HG03025 (cell line): ENCODE data around the gene CD82.

Experiments used
- ATAC-seq: cut with Tn5 transposase; IDR thresholded peaks from one replicate; pipeline ENCODE4 v1.9.1; 2021; ENCODE audit warnings: mild to moderate bottlenecking, moderate library complexity; ENCODE audit not compliant: unreplicated experiment, low FRiP score

Gene CD82

DNA sequence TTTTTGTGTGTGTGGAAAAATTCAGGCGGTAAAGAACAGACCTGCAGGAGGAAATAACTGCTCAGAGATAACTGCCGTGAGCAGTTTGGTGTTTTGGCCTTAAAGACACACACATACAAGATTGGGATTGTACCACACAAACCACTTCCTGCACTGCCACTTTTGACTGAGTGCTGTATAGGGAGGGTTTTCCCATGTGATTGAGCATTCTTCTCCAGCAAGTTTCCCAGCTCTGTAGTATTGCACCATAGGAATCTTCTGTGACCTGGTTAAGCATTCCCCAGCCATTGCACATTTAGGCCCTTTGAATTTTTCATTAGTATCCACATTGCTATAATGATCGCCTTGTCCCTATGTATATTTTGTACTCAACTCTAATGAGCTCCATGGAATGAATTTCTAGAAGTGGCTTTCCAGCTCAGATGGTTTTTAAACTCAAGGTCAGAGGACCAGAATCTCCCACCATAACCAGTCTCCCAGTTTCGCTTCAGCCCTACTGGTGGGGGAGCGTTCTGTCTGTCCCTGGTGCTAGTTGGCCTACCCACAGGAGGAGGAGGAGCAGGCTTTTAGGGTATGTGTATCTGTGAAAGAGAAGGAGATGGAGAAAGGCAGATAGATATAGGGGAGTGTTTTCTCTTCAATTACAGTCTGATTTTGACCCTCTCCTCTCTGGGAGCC lies 9.3 kb downstream of the CD82 start:
- ATAC-seq = no peak

DNA sequence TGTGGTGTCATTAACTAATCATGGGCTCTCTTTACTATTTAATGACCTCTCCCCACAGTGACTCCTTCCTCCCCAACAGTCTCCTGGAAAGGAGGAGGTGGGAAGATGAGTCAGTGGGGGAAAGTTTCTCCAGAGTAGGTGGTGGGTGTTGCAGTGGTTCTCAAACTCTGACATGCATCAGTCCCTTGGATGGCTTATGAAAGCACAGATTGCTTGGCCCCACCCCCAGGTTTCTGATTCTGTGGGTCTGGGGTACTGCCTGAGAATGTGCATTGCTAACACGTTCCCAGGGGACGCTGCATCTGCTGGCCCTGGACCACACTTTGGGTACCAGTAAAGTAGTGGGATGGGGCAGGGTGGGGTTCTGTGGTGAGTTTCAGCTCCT lies 9.8 kb downstream of the CD82 start:
- no peak for ATAC-seq

DNA sequence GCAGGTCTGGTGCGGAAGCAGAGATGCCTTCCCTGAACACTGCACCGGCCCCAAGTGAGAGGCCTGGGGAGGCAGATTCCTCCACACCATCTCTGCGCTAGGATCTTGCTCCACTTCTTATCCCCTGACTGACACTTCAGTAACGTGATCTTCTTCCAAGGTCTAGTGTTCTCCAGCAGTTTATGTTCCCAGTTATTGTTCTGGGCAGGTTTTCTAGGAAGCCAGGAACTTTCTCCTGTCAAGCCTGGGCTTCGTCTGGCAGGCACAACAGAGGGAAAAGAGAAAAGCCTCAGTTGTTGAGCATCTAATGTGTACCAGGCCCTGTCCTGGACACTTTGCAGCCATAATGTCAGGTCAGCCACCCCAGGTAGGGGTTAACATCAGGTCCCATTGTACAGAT lies 10.5 kb downstream of the CD82 start:
- no peak for ATAC-seq

DNA sequence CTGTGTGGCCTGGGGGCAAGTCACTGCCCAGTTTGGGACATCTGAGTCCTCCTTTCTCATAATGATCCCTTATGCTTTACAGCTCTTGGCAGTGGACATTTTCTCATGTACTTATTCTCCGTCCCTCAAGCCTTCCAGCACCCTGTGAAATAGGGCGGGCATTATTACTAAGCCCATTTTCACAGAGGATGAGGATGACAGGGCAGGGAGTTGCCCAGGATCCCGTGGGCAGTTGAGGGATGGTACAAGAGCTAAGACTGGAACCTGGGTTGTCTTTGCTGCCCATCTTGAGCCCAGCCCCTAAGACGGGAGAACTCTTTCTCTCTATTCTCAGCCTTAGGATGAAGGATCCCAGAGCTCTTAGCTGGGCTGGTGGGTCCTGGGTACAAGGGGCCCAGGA lies 11.2 kb downstream of the CD82 start:
- no peak for ATAC-seq

DNA sequence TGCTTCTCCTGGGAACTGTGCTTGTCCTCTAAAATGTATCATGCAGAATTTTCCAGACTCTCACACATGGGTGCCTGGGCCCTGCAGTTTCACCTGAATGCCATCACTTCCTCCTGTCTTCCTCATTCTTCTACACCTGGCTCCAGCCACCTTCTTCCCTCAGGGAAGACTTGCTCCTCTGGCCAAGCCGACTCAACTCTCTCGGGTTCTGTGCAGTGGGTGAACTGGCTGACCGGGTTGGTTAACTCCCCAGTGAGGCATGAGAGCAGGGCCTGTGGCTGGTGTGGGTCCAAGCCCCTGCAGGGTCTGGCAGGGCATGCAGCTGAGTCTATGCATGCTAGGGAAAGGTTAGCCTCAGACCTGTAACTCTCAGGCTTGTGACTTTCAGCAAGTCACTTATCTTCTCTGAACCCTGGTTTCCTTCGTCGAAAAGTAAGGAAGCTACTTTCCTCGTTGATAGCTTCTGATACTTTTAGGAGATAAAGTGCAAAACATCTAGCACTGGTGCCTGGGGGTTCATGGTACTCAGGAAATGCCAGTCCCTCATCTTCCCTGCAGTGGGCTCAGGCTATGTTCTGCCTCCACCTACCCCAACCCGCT lies 11.9 kb downstream of the CD82 start:
- no peak for ATAC-seq

DNA sequence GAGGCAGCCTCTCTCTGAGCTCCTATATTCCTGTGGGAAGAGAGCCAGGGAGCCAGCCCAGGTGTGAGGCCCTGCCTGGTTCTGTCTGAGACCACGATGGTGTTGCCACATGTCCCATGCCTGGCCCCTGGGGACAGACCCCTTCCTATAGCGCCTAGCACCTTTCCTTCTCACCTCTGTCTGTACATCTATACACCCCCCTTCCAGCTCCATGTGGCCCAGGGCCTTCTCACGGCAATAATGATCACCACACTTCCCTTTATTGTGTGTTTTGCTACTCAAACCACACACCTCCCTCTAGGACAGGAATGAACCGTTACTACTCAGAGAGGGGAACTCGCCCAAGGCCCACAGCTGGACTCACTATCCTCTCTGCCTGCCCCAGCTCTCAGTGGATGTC lies 12.8 kb downstream of the CD82 start:
- no peak for ATAC-seq

DNA sequence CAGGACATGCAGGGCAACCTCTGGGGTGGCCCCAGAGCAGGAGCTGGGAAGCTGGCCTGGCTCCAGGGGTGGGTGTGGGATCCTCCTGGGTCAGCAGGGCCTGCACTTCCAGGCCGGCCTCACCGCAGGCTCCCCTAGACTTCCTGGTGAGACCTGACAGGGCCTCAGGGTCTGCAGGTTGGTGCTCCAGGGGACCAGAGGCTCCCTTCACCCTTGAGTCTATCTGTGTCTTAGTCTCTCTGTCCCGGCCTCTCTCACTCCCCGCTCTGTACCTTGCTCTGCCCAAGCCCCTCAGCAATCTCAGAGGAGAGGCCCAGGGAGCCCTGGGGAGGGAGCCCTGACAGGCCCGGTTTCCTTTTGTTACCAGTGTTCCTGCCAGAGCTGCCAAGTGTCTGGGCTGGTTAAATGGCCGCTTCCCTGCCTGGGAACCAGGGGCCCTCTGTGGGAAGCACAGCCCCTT lies 13.9 kb downstream of the CD82 start:
- ATAC-seq = no peak

DNA sequence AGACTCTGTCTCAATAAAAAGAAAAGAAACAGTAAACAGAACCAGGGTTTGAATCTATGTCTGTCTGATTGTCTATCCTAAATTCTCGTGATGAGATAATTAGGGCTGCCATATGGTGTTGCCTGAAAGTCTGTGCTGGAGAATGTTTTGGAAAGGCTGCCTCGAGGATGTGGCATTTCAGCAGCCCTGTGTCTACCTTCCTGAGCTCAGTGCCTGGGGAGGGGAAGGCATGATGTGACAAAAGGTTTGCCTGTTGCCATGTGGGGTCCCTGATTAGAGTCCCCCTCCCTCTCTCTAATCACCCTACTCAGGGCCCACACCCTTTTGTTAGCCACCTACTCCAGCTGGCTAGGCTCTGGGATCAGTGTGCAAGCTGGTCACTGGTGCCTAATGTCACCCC lies 15.2 kb downstream of the CD82 start:
- ATAC-seq = no peak

DNA sequence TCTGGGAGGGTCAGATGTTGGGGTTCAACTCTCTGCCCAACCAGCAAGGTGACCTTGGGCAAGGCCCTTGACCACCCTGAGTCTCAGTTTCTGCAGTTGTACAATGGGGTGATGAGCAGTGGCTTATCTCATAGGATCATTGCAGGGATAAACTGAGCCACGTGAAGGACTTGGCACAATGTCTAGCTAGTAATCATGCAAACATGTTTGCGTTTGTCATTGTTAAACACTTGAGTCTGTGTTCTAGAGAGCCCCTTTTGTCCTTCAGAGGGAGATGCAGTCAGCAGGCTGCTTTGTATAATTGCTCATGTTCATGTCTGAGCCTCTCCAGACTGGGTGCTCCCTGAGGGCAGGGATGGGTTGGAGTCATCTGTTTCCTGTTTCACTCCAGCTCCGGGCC lies 15.8 kb downstream of the CD82 start:
- no peak for ATAC-seq

DNA sequence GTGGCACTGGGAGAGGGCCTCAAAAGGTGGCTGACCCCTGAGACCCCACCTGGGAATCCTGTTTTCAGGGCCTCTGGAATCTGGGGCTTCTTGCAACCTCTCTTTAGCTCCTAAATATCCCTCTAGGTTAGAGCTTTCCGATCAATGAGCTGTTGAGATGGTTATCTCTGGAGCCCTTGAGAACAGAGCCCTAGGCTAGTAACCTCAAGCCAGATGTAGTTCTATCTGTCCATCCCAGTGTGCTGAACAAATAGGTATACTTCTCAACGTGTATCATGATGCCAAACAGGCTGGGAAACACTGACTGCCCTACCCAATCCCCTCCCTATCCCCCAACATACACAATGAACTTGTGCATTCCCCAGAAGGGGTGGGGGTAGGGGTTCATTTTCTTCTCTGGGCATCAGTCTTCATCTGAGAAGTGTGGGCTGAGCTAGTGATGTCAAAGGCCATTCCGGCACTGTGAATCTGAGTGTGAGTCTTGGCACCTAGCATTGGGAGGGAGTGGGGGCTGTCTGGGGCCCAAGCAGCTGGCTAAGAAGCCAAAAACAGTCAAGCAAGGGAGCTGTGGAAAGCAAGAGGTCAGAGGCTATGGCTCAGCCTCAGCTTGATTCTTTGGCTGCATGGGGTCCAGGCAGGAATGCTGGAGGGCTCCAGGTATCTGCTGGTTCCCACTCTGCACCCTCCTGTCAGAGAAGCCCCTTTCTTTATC lies 17.3 kb downstream of the CD82 start:
- ATAC-seq = no peak

DNA sequence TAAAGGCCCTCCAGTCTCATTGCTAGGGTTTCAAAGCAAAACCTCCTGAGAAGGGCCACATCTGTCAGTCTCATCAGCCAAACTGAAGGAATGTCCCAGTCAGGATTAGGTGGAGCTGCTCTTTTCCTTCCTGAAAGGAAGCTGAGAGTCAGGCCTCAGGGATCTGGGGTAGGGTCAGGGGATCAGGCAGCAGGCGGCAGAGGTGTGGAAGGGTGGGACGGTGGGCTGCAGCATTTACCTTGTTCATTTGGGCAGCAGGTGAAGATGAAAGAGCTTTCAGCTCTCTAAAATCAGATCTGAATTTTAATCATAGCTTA lies 17.8 kb downstream of the CD82 start:
- no peak for ATAC-seq

DNA sequence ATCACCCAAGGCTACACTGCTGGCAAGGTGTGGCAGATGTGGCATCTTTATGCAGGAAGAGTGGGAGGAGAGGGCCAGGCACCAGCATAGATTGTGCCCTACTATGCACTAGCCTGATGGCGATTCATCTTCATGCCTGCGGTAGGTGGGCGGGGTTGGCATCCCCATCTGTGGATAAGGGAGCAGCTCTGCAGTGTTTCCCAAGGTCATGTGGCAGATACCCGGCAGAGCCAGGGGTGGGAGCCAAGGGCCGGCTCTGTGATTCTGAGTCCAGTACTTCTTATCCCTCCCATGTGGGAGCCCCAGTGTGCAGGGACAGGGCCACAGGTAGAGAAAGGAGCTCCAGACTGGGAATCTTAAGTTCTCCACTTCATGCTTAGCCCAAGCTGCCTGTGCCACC lies 20.0 kb downstream of the CD82 start:
- no peak for ATAC-seq

DNA sequence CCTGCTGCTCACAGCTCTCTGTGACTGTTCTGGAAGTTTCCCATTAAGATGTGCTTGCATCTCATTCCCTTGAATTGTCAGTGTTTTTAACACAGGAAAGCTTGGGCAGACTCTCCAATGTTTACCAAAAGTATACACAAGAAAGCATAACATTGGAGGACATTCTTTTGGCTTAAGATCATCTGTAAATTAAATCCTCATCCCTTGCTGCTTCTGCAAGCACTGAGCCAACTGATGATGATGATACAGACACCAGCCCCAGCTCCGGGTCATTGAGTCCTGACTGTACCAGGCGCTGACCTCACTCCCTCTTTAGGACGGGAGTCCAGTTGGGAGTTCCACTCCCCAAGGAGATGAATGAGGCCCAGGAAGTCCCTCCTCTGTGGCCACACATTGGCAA lies 23.8 kb downstream of the CD82 start:
- ATAC-seq = no peak

DNA sequence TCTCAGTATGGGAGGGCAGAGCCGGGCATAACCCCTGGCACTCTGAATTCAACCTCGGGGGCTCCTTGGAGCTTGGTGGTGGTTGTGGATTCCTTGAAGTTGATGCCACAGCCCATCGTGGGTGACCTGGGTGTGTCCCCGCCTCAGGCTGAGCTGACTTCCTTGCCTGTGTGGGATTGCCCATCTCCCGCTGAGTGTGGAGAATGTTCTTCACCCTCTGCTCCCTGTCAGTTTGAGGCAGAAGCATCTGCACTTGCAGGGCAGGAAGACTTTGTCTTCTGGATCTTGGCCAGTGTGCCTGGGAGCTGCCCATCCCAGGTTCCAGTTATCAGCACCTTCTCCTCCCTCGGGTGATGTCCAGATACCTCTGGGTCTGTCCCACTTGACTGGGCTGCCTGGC lies 25.3 kb downstream of the CD82 start:
- no peak for ATAC-seq

DNA sequence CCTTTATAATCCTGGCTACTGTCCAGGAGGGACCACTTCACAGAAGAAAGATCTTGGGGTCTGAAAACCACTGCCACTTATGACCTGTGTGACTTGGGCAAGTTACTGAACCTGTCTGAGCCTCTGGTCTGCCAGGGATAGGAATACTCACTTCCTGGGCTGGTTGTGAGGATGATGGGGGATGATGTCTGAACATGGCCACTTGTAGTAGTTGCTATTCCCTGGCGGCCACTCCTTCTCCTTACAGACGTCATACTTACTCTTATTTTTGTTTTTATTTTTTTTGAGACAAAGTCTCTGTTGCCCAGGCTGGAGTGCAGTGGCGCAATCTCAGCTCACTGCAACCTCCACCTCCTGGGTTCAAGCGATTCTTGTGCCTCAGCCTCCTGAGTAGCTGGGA lies 26.1 kb downstream of the CD82 start:
- no peak for ATAC-seq

DNA sequence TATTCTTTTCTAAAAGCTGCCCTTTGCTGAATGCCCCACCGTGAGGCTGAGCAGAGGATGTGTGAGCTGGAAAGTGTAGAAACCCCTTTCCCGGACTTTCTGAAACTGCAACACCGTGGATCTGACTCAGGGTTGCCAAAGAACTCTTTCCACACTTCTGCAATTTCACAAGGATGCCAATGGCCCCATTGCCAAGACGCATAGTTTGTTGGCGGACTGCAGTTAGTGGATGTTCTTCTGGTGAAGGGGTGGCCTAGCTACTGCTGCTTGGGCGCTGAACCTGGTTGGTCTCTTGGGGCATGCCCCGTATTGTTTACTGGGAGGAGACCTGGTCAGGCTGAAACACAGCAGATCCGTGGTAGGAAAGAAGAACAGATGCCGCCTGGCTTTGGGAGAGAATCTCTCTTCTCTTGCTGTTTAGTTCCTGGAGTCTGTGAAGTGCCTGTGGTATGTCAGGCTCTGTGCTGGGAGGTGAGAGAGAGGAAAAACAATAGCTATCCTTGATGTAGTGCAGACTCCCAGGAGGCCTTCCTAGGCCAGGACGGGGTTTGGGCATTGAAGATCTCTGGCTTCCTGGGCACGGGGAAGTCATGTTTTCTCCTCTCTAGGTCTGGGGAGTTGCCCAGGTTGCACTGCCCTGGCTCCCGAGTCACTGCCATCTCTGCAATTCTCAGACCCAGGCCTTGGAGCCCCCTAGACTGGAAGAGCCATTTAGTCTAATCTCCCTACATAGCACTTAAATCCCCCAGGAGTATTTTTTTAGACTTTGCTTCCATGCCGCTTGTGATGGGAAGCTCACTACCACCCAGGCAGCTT lies 26.9 kb downstream of the CD82 start:
- no peak for ATAC-seq

DNA sequence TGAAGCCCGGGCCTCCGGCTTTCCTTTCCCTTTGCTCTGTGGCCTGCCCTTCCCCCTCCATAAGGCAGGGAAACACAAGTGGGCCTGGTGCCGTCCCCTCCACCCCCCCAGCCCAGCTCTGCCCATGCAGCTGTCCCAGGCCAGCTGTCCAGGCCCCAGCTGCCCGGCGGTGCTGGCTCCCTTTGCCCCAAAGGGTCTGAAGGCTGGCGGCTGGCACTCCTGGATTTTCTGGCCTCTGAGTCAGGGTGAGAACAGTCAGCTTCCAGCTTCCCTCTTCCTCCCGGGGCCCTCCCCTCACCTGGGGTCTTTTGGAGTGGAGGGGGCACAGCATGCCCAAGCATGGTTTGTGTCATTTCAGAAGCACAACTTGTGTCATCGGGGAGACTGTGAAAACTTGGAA lies 27.8 kb downstream of the CD82 start:
- no peak for ATAC-seq

DNA sequence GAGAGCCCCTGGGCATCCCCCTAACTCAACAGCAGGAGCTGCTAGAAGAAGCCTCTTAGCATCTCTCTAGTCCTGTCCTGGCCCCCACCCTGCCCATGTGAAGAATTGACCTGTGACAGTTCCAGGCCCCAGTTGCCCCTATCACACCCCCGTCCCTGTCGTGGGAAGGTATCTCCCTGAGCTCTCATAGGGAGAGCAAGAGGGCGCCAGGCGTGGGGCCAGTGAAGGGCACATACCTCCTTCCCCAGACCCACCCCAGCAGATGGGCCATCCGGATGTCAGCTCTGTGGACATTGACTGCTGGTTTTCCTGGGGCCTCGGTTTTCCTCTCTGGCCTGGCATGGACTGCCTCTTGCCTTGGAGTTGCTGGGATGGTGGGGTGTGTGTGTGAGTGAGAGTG lies 29.5 kb downstream of the CD82 start:
- no peak for ATAC-seq

DNA sequence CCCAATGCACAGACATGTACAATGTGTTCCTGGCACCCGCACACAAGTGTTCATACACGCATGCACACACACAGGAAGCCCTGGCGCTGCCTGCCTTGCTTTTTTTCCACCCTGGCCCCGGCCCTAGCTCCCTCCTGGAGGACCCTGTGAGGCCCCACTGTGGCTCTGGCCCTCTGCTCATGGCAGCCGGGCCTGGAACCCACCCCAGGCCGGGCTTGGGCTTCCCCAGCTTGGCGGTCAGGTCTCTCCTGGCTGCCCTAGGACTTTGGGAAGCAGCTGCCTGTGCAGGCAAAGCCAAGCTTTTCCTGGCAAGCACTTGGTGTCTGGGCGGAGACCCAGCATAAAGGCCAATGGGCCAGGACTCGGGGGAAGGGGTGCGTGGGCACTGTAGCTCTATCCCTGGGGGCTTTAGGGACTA lies 30.5 kb downstream of the CD82 start:
- ATAC-seq = no peak

DNA sequence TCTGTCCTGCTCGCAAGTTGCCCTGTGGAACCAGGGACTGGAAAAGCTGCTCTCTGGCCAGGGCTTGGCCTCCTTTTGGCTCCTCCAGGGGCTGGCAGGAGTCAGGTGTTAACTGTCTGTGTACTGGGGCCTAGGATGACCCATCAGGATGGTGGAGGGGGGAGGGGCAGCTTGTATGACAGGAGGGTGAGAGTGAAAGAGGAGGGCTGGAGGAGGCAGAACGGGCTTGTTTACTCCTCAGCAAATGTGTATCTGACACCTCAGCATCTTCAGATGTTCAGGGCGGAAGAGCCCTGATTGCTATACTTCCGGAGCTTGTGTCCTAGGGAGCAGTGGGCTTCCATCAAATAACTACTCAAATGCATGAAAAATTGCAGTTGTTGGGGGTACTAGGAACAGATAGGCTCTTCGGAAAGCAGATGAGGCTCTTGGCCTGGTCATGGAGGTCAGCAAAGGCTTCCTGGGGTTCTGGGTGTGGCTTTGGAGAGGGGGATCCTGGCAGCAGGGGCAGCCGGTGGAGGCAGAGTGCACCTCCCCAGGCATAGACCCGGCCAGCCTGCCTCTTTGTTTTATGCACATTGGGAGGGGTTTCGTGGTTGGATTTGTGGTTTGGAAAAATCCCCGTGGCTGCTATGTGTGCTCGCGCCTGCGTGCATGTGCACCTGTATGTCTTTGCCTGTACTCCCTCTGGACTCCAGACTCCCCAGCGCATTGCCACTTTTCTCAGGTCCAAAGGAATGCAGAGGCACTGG lies 31.2 kb downstream of the CD82 start:
- ATAC-seq = no peak
